Epithelial cell of esophagus (primary cell): ENCODE measurements around the gene SLMAP.

ENCODE experiments used
- DNase-seq: peaks from one replicate; pipeline ENCODE4 v3.0.0; 2010; ENCODE audit warnings: low read depth
- H3K4me3 ChIP-seq: 2 replicates; pipeline ENCODE4 v1.5.1; 2011; ENCODE audit warnings: mild to moderate bottlenecking, low read length, control low read depth
- CTCF ChIP-seq: IDR thresholded peaks from 2 replicates; pipeline ENCODE4 v1.5.1; 2011; ENCODE audit warnings: low read depth, mild to moderate bottlenecking, low read length, control low read depth, inconsistent platforms; ENCODE audit not compliant: insufficient read depth; ENCODE audit errors: missing control alignments

The SLMAP gene

GRCh38 chr3:57810471-57811137 lies 54.5 kb downstream of the SLMAP start:
- DNase-seq = no peak
- no peak for TF ChIP-seq CTCF
- no peak overlapping the region for H3K4me3 ChIP-seq

- H3K4me3 ChIP-seq = no peak overlapping the region
- TF ChIP-seq CTCF = no peak
- no peak for DNase-seq
These were observed 58.9 kb downstream of the SLMAP start for GRCh38 chr3:57815036-57815435.

GRCh38 chr3:57816471-57817095 lies 60.5 kb downstream of the SLMAP start:
- no peak overlapping the region for H3K4me3 ChIP-seq
- no peak for DNase-seq
- no peak for TF ChIP-seq CTCF

GRCh38 chr3:57818772-57819171 lies 62.7 kb downstream of the SLMAP start:
- no peak overlapping the region for H3K4me3 ChIP-seq
- TF ChIP-seq CTCF = no peak
- DNase-seq = no peak

- no peak for TF ChIP-seq CTCF
- no peak overlapping the region for H3K4me3 ChIP-seq
- DNase-seq = no peak
These were observed 64.4 kb downstream of the SLMAP start for GRCh38 chr3:57820479-57820878.

- no peak for DNase-seq
- H3K4me3 ChIP-seq = no peak overlapping the region
- no peak for TF ChIP-seq CTCF
These were observed 65.7 kb downstream of the SLMAP start for GRCh38 chr3:57821765-57822164.

- H3K4me3 ChIP-seq = no peak overlapping the region
- DNase-seq = no peak
- no peak for TF ChIP-seq CTCF
These were observed 66.6 kb downstream of the SLMAP start for GRCh38 chr3:57822686-57823085.
